H1 (cell line): Measurements from ENCODE around the gene APOBEC3G. TPM values are rescaled to one million over a fixed set of nuclear protein-coding genes. Genes with fewer than 3 reads are reported as not detected.
"Not testable (repeated sequence)": the region's sequence is repeated elsewhere in the genome, so short reads cannot be mapped to it uniquely, and the experiment has no call there.

Experiments used
- CTCF ChIA-PET: fragments of 300-600 bp; sonication (Branson Sonifier 250); formaldehyde crosslinking; loops from one replicate; lab custom pipeline; 2021; ENCODE audit not compliant: partially characterized antibody; lab: Charles Lee
- POLR2A ChIA-PET: fragments of 300-600 bp; sonication (Branson Sonifier 250); formaldehyde crosslinking; loops from one replicate; lab custom pipeline; 2021; ENCODE audit warnings: inconsistent platforms; ENCODE audit not compliant: partially characterized antibody; lab: Charles Lee
- DNase-seq, 2 experiments: peaks; one replicate each; pipeline versions ENCODE4 v3.0.0 to v3.0.0-alpha.2; 2010 to 2022; ENCODE audit warnings: low spot score in 2 of 2, low read depth in 1 of 2, mixed read lengths in 1 of 2
- FAIRE-seq: peaks from 2 replicates; lab custom pipeline; 2011; peaks lifted over from hg19 to GRCh38; lab: Jason Lieb, UNC
- H2AFZ ChIP-seq: 2 replicates; pipeline ENCODE4 v1.8.1; 2012; ENCODE audit warnings: low read length, inconsistent platforms
- H2AK5ac ChIP-seq: 2 replicates; pipeline ENCODE4 v1.6.1; 2013; ENCODE audit warnings: low read depth, low read length
- H2BK120ac ChIP-seq: replicated peaks from 2 replicates; pipeline ENCODE3; 2013; ENCODE audit warnings: low read depth, low read length, inconsistent platforms
- H2BK12ac ChIP-seq: 2 replicates; pipeline ENCODE4 v1.6.1; 2013; ENCODE audit warnings: low read depth, low read length
- H2BK15ac ChIP-seq: 2 replicates; pipeline ENCODE4 v1.6.1; 2013; ENCODE audit warnings: low read length
- H2BK20ac ChIP-seq: 2 replicates; pipeline ENCODE4 v1.6.1; 2013; ENCODE audit warnings: low read length
- H2BK5ac ChIP-seq: 2 replicates; pipeline ENCODE4 v1.6.1; 2013; ENCODE audit warnings: low read depth, low read length
- H3K14ac ChIP-seq: 2 replicates; pipeline ENCODE4 v1.6.1; 2013; ENCODE audit warnings: inconsistent platforms; ENCODE audit not compliant: insufficient read length
- H3K18ac ChIP-seq: 2 replicates; pipeline ENCODE4 v1.6.1; 2013; ENCODE audit warnings: low read length; ENCODE audit errors: extremely low read depth
- H3K23ac ChIP-seq: 2 replicates; pipeline ENCODE4 v1.6.1; 2013; ENCODE audit warnings: inconsistent platforms; ENCODE audit not compliant: insufficient read length
- H3K23me2 ChIP-seq: 2 replicates; pipeline ENCODE4 v1.6.1; 2013; ENCODE audit warnings: low read depth, low read length
- H3K27ac ChIP-seq: 2 replicates; pipeline ENCODE4 v1.6.1; 2011; ENCODE audit warnings: low read depth, low read length, inconsistent platforms
- H3K27me3 ChIP-seq, 4 experiments: replicated peaks in 1 of 4; 1 replicate in 1 of 4; 2 replicates in 3 of 4; pipeline versions ENCODE4 v1.6.1 to v1.8.1; 2011 to 2013; ENCODE audit warnings: low read length in 3 of 4, mild to moderate bottlenecking in 3 of 4, inconsistent platforms in 2 of 4, mixed read lengths in 2 of 4, moderate library complexity in 1 of 4; ENCODE audit not compliant: control insufficient read depth in 3 of 4, insufficient read depth in 3 of 4; ENCODE audit errors: extremely low read depth in 1 of 4
- H3K36me3 ChIP-seq, 4 experiments: 2 replicates each; pipeline versions ENCODE4 v1.6.1 to v1.8.1; 2011 to 2013; ENCODE audit warnings: mild to moderate bottlenecking in 4 of 4, low read length in 3 of 4, moderate library complexity in 2 of 4, control low read depth in 1 of 4, inconsistent platforms in 1 of 4; ENCODE audit not compliant: insufficient read depth in 4 of 4, control insufficient read depth in 2 of 4
- H3K4ac ChIP-seq: replicated peaks from 2 replicates; pipeline ENCODE3; 2013; ENCODE audit warnings: low read length, low read depth, mixed read lengths, inconsistent platforms; ENCODE audit not compliant: insufficient read length
- H3K4me1 ChIP-seq, 4 experiments: replicated peaks in 1 of 4; 1 replicate in 1 of 4; 2 replicates in 3 of 4; pipeline versions ENCODE4 v1.6.1 to v1.8.1; 2011 to 2013; ENCODE audit warnings: low read length in 3 of 4, inconsistent platforms in 2 of 4, mixed read lengths in 1 of 4; ENCODE audit not compliant: insufficient read depth in 4 of 4, control insufficient read depth in 3 of 4
- H3K4me2 ChIP-seq, 2 experiments: 2 replicates each; pipeline versions ENCODE4 v1.6.1 to v1.8.1; 2011 to 2013; ENCODE audit warnings: low read depth in 2 of 2, low read length in 2 of 2, control low read depth in 1 of 2, inconsistent platforms in 1 of 2, mild to moderate bottlenecking in 1 of 2; ENCODE audit not compliant: insufficient read depth in 1 of 2
- H3K4me3 ChIP-seq, 4 experiments: fragments of 200-600, 300-600 bp in 1 of 4; sonication (generic), shearing (Covaris generic), sonication (Bioruptor Twin) in 1 of 4; 2 replicates each; pipeline versions ENCODE4 v1.5.1 to v1.8.1; 2011 to 2016; ENCODE audit warnings: low read length in 4 of 4, low read depth in 3 of 4, control low read depth in 2 of 4, inconsistent platforms in 2 of 4, mild to moderate bottlenecking in 2 of 4, mixed read lengths in 1 of 4, moderate library complexity in 1 of 4; ENCODE audit not compliant: insufficient read depth in 2 of 4; ENCODE audit errors: extremely low read depth in 1 of 4
- H3K56ac ChIP-seq: replicated peaks from 2 replicates; pipeline ENCODE3; 2013; ENCODE audit warnings: low read depth, mild to moderate bottlenecking, mixed read lengths, low read length, inconsistent platforms; ENCODE audit not compliant: insufficient read length
- H3K79me1 ChIP-seq: 2 replicates; pipeline ENCODE4 v1.6.1; 2013; ENCODE audit warnings: low read depth, low read length, control low read depth
- H3K79me2 ChIP-seq, 2 experiments: 2 replicates each; pipeline versions ENCODE4 v1.6.1 to v1.8.1; 2012 to 2013; ENCODE audit warnings: low read length in 2 of 2, mild to moderate bottlenecking in 2 of 2, inconsistent platforms in 1 of 2; ENCODE audit not compliant: insufficient read depth in 2 of 2, control insufficient read depth in 1 of 2
- H3K9ac ChIP-seq, 4 experiments: replicated peaks in 1 of 4; 1 replicate in 1 of 4; 2 replicates in 3 of 4; pipeline versions ENCODE4 v1.6.1 to v1.8.1; 2011 to 2013; ENCODE audit warnings: low read depth in 3 of 4, low read length in 3 of 4, control low read depth in 2 of 4, mild to moderate bottlenecking in 2 of 4, moderate library complexity in 2 of 4, inconsistent platforms in 1 of 4; ENCODE audit errors: extremely low read depth in 1 of 4
- H3K9me3 ChIP-seq, 2 experiments: 2 replicates each; pipeline versions ENCODE4 v1.6.1 to v1.8.1; 2012 to 2013; ENCODE audit warnings: mild to moderate bottlenecking in 2 of 2, moderate library complexity in 2 of 2, control low read depth in 1 of 2, inconsistent platforms in 1 of 2, low read depth in 1 of 2, low read length in 1 of 2, mixed read lengths in 1 of 2; ENCODE audit not compliant: insufficient read depth in 2 of 2
- H4K20me1 ChIP-seq, 2 experiments: replicated peaks in 1 of 2; 2 replicates each; pipeline versions ENCODE3 to v1.8.1; 2011 to 2013; ENCODE audit warnings: inconsistent platforms in 2 of 2, low read length in 2 of 2, mild to moderate bottlenecking in 1 of 2; ENCODE audit not compliant: insufficient read depth in 2 of 2, control insufficient read depth in 1 of 2
- H4K5ac ChIP-seq: 2 replicates; pipeline ENCODE4 v1.6.1; 2013; ENCODE audit warnings: low read length, low read depth, mixed read lengths, inconsistent platforms; ENCODE audit not compliant: insufficient read length
- H4K8ac ChIP-seq: 2 replicates; pipeline ENCODE4 v1.8.0; 2013; ENCODE audit warnings: mild to moderate bottlenecking, moderate library complexity, low read length, inconsistent platforms; ENCODE audit not compliant: insufficient read depth; ENCODE audit errors: extremely low read depth
- H4K91ac ChIP-seq: replicated peaks from 2 replicates; pipeline ENCODE3; 2013; ENCODE audit warnings: low read length, mixed read lengths, inconsistent platforms; ENCODE audit not compliant: insufficient read length
- CREB1 ChIP-seq: IDR thresholded peaks from 2 replicates; pipeline ENCODE4 v1.6.1; 2012; ENCODE audit warnings: inconsistent platforms
- WGBS, 2 experiments: shearing (Covaris generic) in 1 of 2; methylation state at CpG; one replicate each; pipeline versions ENCODE4 v1.1.6 to v1.1.7; 2013 to 2015; ENCODE audit warnings: low lambda C conversion rate in 2 of 2, mixed read lengths in 2 of 2, inconsistent platforms in 1 of 2, low coverage in 1 of 2, missing lambda C conversion rate in 1 of 2; ENCODE audit not compliant: insufficient replicate concordance in 2 of 2, insufficient coverage in 1 of 2, insufficient read length in 1 of 2; ENCODE audit errors: extremely low coverage in 1 of 2, missing lambda C conversion rate in 1 of 2; 5-methylcytosine and 5-hydroxymethylcytosine counted together
- polyA plus RNA-seq, 7 experiments: library from polyadenylated mRNA; depleted of rRNA in 3 of 7; stranded (reverse) in 5 of 7; unstranded in 2 of 7; fragments of >200 nt in 5 of 7; fragments of 200-250 nt in 2 of 7; gene quantifications; 1 replicate in 5 of 7; 2 replicates in 1 of 7; 4 replicates in 1 of 7; pipeline versions ENCODE4 v1.2.1 to v1.2.3, GENCODE V29; 2011 to 2013; ENCODE audit warnings: missing spikeins in 2 of 7, mixed read lengths in 2 of 7
- total RNA-seq: library from RNA; stranded (reverse); fragmentation: NEBNext Ultra II Directional; extraction: Animal tissue kit (Norgen Biotek cat#: 25700); gene quantifications from 2 replicates; pipeline ENCODE4 v1.2.1, GENCODE V29; 2021

Gene APOBEC3G
- total and polyA plus RNA-seq, 2 of the 8 experiments (the other 6 are each of a cell fraction or from before 2014, with no cell fraction given) = 1.7 to 2.0 TPM

DNA sequence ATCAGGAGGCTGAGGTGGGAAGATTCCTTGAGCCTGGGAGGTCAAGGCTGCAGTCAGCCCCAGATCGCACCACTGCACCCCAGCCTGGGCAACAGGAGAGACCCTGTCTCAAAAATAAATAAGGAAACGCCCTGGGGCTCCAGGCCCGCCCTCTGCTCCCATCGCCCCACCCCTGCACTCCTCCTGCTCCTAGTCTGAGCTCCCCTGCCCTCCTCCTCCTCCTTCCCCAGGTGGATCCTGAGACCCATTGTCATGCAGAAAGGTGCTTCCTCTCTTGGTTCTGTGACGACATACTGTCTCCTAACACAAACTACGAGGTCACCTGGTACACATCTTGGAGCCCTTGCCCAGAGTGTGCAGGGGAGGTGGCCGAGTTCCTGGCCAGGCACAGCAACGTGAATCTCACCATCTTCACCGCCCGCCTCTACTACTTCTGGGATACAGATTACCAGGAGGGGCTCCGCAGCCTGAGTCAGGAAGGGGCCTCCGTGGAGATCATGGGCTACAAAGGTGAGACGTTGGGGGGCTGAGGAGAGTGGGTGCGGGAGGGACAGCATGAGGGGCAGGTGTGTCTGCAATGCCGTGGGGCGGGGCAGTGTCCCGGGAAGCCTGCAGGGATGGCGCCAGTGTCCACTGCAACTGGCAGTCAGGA is 25.1 kb upstream of the APOBEC3G start:
- H2BK5ac ChIP-seq = peak overlapping the region; percentile 81; the same call in 1 of the 2 replicates
- H3K27ac ChIP-seq, H4K8ac ChIP-seq, H3K79me1 ChIP-seq, DNase-seq, H3K9me3 ChIP-seq, H2AK5ac ChIP-seq, H4K20me1 ChIP-seq, H2AFZ ChIP-seq, H3K23me2 ChIP-seq, H3K56ac ChIP-seq, H2BK15ac ChIP-seq, H3K36me3 ChIP-seq, H3K14ac ChIP-seq, H3K4ac ChIP-seq, H3K23ac ChIP-seq, H3K27me3 ChIP-seq, H3K9ac ChIP-seq, H2BK120ac ChIP-seq, H3K79me2 ChIP-seq: not testable (repeated sequence)
- H4K91ac ChIP-seq = peak overlapping the region; percentile 58
- H3K4me2 ChIP-seq = peak overlapping the region in 1 of 2 experiments; percentile 14; a peak in 1 of 4 replicates
- H4K5ac ChIP-seq = peak overlapping the region; percentile 19
- WGBS, 2 experiments = 76% methylated on average over 11 of the region's 18 CpGs; no CpG with 5 or more reads in 1 of the 2 experiments
- peak overlapping the region; percentile 72; the same call in 1 of the 2 replicates for H2BK20ac ChIP-seq
- H3K18ac ChIP-seq = peak overlapping the region; percentile 62
- peak; percentile 100 for FAIRE-seq
- peak; percentile 60; the same call in 1 of the 2 replicates for TF ChIP-seq CREB1
- peak overlapping the region in 1 of 4 experiments; percentile 21; a peak in 1 of 8 replicates for H3K4me3 ChIP-seq
- peaks cover 3 to 18% (median 10%) of the 10 kb centered on the region in 4 experiments; a peak in 6 of 7 replicates for H3K4me1 ChIP-seq
- CTCF ChIA-PET = interaction anchor here (0.8 to 2.3 kb wide), 3 partner anchors 9 to 182 kb away, joined by 3 to 6 read pairs (median 3); no protein-coding TSS in a partner anchor
- H2BK12ac ChIP-seq = peak overlapping the region; percentile 94; the same call in 1 of the 2 replicates
- POLR2A ChIA-PET = interaction anchor here (1.1 kb wide), 1 partner anchor 20 kb away, joined by 3 read pairs; no protein-coding TSS in a partner anchor
